Spleen (tissue), 11 donors: ENCODE results near the gene PXMP2. TPM values are rescaled to one million over a fixed set of nuclear protein-coding genes. Genes with fewer than 3 reads are reported as not detected.

ENCODE experiments used
- DNase-seq: peaks from one replicate; pipeline ENCODE4 v3.0.0-alpha.2; 2020
- H3K27ac ChIP-seq, 8 donors: fragments of 200-600 bp; sonication (generic) in 7 of 8; 1 replicate in 4 of 8; 2 replicates in 4 of 8; pipeline versions ENCODE4 v1.5.0 to v1.8.0; 2016 to 2021; ENCODE audit warnings: inconsistent platforms in 4 of 8, mild to moderate bottlenecking in 4 of 8, moderate library complexity in 1 of 8
- H3K27me3 ChIP-seq, 7 donors: fragments of 200-600 bp; sonication (generic) in 6 of 7; replicated peaks in 1 of 7; 1 replicate in 4 of 7; 2 replicates in 3 of 7; pipeline versions ENCODE4 v1.5.0 to v1.8.0; 2016 to 2021; ENCODE audit warnings: inconsistent platforms in 3 of 7, mild to moderate bottlenecking in 1 of 7
- H3K36me3 ChIP-seq, 6 donors: fragments of 200-600 bp; sonication (generic) in 5 of 6; 1 replicate in 4 of 6; 2 replicates in 2 of 6; pipeline versions ENCODE4 v1.5.0 to v1.8.0; 2016 to 2021; ENCODE audit warnings: inconsistent platforms in 2 of 6
- H3K4me1 ChIP-seq, 6 donors: fragments of 200-600 bp; sonication (generic) in 5 of 6; 1 replicate in 3 of 6; 2 replicates in 3 of 6; pipeline versions ENCODE4 v1.5.0 to v1.8.0; 2016 to 2021; ENCODE audit warnings: inconsistent platforms in 3 of 6
- H3K4me3 ChIP-seq, 8 donors: fragments of 200-600 bp; sonication (generic) in 7 of 8; 1 replicate in 4 of 8; 2 replicates in 4 of 8; pipeline versions ENCODE4 v1.5.0 to v1.8.0; 2016 to 2021; ENCODE audit warnings: inconsistent platforms in 4 of 8, mild to moderate bottlenecking in 4 of 8, moderate library complexity in 2 of 8
- H3K9me3 ChIP-seq, 8 donors: fragments of 200-600 bp; sonication (generic) in 7 of 8; 1 replicate in 4 of 8; 2 replicates in 4 of 8; pipeline versions ENCODE4 v1.5.0 to v1.8.0; 2016 to 2021; ENCODE audit warnings: inconsistent platforms in 4 of 8
- CTCF ChIP-seq, 11 experiments: fragments of 200-600 bp in 7 of 11; fragments of 450-650 bp in 4 of 11; sonication (generic) in 4 of 11; IDR thresholded peaks in 8 of 11; conservative IDR thresholded peaks in 3 of 11; 1 replicate in 7 of 11; 2 replicates in 4 of 11; pipeline versions ENCODE4 v1.4.0 to v1.8.0; 2016 to 2021; ENCODE audit warnings: antibody characterized with exemption in 11 of 11, inconsistent platforms in 4 of 11, mild to moderate bottlenecking in 1 of 11
- POLR2A ChIP-seq, 3 donors: fragments of 450-650 bp; IDR thresholded peaks; one replicate each; pipeline ENCODE4 v1.5.1; 2017; ENCODE audit warnings: antibody characterized with exemption in 3 of 3, mild to moderate bottlenecking in 1 of 3
- POLR2AphosphoS5 ChIP-seq, 3 donors: sonication (generic); formaldehyde crosslinking; IDR thresholded peaks; one replicate each; pipeline ENCODE4 v1.5.1; 2017; ENCODE audit warnings: antibody characterized with exemption in 3 of 3
- WGBS, 5 donors: extraction: QIAGEN DNeasy Blood & Tissue Kit in 3 of 5; methylation state at CpG; one replicate each; pipeline versions ENCODE4 v1.1.5 to v1.1.7; 2013 to 2018; 5-methylcytosine and 5-hydroxymethylcytosine counted together
- intact Hi-C: fragments of 100-400 bp; cut with DNase I; formaldehyde crosslinking; loops from one replicate; pipeline ENCODE4 v1.15.0; 2023; ENCODE audit warnings: low total_unique reads
- polyA plus RNA-seq, 3 donors: library from polyadenylated mRNA; stranded (reverse); fragments of 200-250 nt; gene quantifications; one replicate each; pipeline ENCODE4 v1.2.1, GENCODE V29; 2013
- total RNA-seq, 7 donors: library from RNA; depleted of rRNA in 3 of 7; stranded (reverse); fragments of >200 nt in 3 of 7; fragmentation: NEBNext Ultra II Directional in 4 of 7; extraction: Animal tissue kit (Norgen Biotek cat#: 25700) in 4 of 7; gene quantifications; one replicate each; pipeline versions ENCODE4 v1.1.0 to v1.2.1, GENCODE V29; 2016 to 2021
- donor health status: healthy with polysubstance abuse.
- donor health status: DM: no; HTN: no; CAD: no; lungs with moderate emphysema.
- donor health status: DM: no; HTN: no; CAD: no.
- donor health status: Bipolar disorder and iron deficiency.
- donor health status: healthy.
- donor health status: DM: no; HTN: no; CAD: no.
- donor health status: DM: yes; HTN: yes; CAD: no.

PXMP2 gene
- total and polyA plus RNA-seq, 10 donors, result 3.3 to 19.6 (median 9.7) TPM

DNA sequence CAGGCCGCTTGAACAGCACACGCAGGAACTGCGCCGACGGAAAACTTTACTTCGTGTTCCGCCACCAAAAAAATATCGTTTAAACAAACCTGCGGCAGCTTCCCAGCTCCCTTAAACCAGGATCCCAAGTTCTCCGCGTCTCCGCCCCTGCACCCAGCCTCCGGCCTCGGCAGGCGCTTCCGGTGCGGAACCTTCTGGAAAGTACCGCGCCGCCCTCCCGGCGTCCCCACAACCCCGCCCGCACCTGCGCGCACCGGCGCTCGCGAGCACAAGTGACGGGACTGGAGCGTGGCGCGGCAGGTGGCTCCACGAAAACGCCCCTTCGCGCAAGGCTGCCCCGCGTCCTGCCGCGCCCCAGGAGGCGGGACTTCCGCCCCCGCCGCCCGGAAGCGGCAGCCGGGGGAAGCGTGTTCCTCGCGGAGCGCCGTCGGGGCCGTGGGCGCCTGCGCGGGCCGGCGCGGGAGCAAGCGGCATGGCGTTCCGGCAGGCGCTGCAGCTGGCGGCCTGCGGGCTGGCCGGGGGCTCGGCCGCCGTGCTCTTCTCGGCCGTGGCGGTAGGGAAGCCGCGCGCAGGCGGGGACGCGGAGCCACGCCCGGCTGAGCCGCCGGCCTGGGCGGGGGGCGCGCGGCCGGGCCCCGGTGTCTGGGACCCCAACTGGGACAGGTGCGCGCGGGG lies 23.2 kb downstream of the PXMP2 start, which contains the start of gene PGAM5:
Gene PGAM5, plus strand, starts transcription at position 438 of the 675 bp plus-strand sequence. Its CDS starts 35 bp downstream, at position 473.
- peak; percentile 97 for DNase-seq
- Histone ChIP-seq H3K4me3 (peak within 1 kb of the TSS; percentile 64 to 98 (median 92)), H3K27me3 (no peaks in the 10 kb centered on the region), H3K9me3 (peaks cover 0 to 32% (median 15%) of the 10 kb centered on the region in 8 donors), H3K27ac (peak within 1 kb of the TSS; percentile 39 to 93 (median 86)), H3K4me1 (peaks cover 14 to 44% (median 31%) of the 10 kb centered on the region in 6 donors), H3K36me3 (peaks cover 0 to 29% (median 7%) of the 10 kb centered on the region in 6 donors)
- 0 to 2% (median 1%) methylated on average over 24 to 94 of the region's 94 CpGs for WGBS, 5 donors
- intact Hi-C loops, result no loop called here
- TF ChIP-seq POLR2A (IDR thresholded peaks at IDR 0.05) (peak in 1 of 3 donors; percentile 47), CTCF (IDR thresholded peaks at IDR 0.05 in 8 of 11, conservative IDR thresholded peaks at IDR 0.05 in 3 of 11) (peak in 3 of 11 experiments; percentile 18 to 31 (median 25)), POLR2AphosphoS5 (IDR thresholded peaks at IDR 0.05) (peak; percentile 93 to 95 (median 93))

DNA sequence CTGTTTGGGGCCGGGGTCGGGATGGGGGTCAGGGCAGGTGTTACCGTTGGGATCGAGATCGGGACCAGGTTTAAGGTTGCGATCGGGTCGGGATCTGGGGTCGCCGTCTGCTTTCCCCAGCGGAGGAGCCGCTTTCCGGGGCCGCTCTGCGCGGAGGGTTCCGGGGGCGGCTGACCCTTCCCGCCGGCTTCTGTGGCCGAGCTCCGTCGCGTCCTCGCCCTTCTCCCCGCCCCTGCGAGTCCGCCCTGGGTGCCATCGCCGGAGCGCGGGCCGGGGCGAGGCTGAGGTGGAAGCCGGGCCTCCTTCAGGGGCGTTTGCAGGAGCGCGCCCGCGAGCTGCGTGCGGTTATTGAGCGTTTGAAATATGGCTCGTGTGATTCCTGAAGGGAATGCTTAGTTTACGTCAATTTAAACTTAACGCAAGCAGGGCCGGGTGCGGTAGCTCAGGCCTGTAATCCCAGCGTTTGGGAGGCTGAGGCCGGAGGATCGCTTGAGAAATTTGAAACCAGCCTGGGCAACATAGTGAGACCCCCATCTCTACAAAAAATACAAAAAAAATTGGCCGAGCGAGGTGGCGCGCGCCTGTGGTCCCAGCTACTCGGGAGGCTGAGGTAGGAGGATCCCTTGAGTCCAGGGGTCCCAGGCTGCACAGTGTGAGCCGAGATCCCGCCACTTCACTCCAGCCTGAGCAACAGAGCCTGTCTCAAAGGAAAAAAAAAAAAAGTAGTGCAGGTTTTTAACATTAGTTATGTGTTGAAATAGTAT lies 23.9 kb downstream of the PXMP2 start:
- Histone ChIP-seq H3K4me1 (peaks cover 14 to 44% (median 31%) of the 10 kb centered on the region in 6 donors), H3K36me3 (peaks cover 0 to 36% (median 12%) of the 10 kb centered on the region in 6 donors), H3K9me3 (peaks cover 0 to 32% (median 15%) of the 10 kb centered on the region in 8 donors), H3K27me3 (no peaks in the 10 kb centered on the region), H3K4me3 (peak overlapping the region; percentile 64 to 98 (median 92)), H3K27ac (peak overlapping the region in 6 of 8 donors; percentile 32 to 93 (median 87))
- TF ChIP-seq POLR2A (IDR thresholded peaks at IDR 0.05) (no peak), POLR2AphosphoS5 (IDR thresholded peaks at IDR 0.05) (no peak), CTCF (IDR thresholded peaks at IDR 0.05 in 8 of 11, conservative IDR thresholded peaks at IDR 0.05 in 3 of 11) (no peak)
- no peak for DNase-seq
- intact Hi-C loops, result no loop called here
- WGBS, 5 donors, result 8 to 25% (median 8%) methylated on average over 21 to 59 of the region's 59 CpGs

- peaks cover 0 to 15% (median 7%) of the 10 kb centered on the region in 8 donors for H3K9me3 ChIP-seq
- TF ChIP-seq POLR2A (IDR thresholded peaks at IDR 0.05) (no peak), POLR2AphosphoS5 (IDR thresholded peaks at IDR 0.05) (no peak), CTCF (IDR thresholded peaks at IDR 0.05 in 8 of 11, conservative IDR thresholded peaks at IDR 0.05 in 3 of 11) (no peak)
- intact Hi-C loops, result no loop called here
- no peak overlapping the region for H3K27ac ChIP-seq
- H3K36me3 ChIP-seq, result peaks cover 0 to 52% (median 27%) of the 10 kb centered on the region in 6 donors
- H3K27me3 ChIP-seq, result no peaks in the 10 kb centered on the region
- peaks cover 14 to 44% (median 31%) of the 10 kb centered on the region in 6 donors for H3K4me1 ChIP-seq
- 64 to 80% (median 75%) methylated on average over 2 of the region's 2 CpGs for WGBS, 5 donors
- DNase-seq, result no peak
- H3K4me3 ChIP-seq, result no peak overlapping the region
These were observed 25.7 kb downstream of the PXMP2 start for GRCh38 chr12:132713123-132713522.
